ENCODE data around the gene PIGS. TPM values are rescaled to one million over a fixed set of nuclear protein-coding genes. Genes with fewer than 3 reads are reported as not detected.

Gene PIGS
- polyA plus RNA-seq, 1 donor from 2014 or later: 48.4 TPM

- Mint-ChIP-seq H3K9me3 (no peaks in the 10 kb centered on the region), H3K36me3 (no peaks in the 10 kb centered on the region), H3K27me3 (peaks cover 9% of the 10 kb centered on the region), H3K27ac (no peak overlapping the region), H3K4me1 (peaks cover 0 to 15% (median 14%) of the 10 kb centered on the region in 3 donors), H3K4me3 (no peak overlapping the region)
These were observed 67.9 kb downstream of the PIGS start for GRCh38 chr17:28503420-28503819.

Other genes starting within 250 kb of the PIGS start
- 36.8 TPM for gene IFT20, start 236.1 kb downstream of the PIGS start, polyA plus RNA-seq
- 11.1 TPM for gene TNFAIP1, start 235.8 kb downstream of the PIGS start, polyA plus RNA-seq
- gene POLDIP2, start 214.0 kb downstream of the PIGS start, polyA plus RNA-seq: 87.4 TPM
- gene SEBOX, start 206.3 kb downstream of the PIGS start, polyA plus RNA-seq: not detected
- gene VTN, start 201.2 kb downstream of the PIGS start, polyA plus RNA-seq: not detected
- gene SARM1, start 199.8 kb downstream of the PIGS start, polyA plus RNA-seq: 5.6 TPM
- gene SLC46A1, start 165.3 kb downstream of the PIGS start, polyA plus RNA-seq: 2.4 TPM
- gene SLC13A2, start 97.9 kb downstream of the PIGS start, polyA plus RNA-seq: not detected
- gene FOXN1, start 65.2 kb downstream of the PIGS start, polyA plus RNA-seq: not detected
- 69.5 TPM for gene UNC119, start 18.9 kb downstream of the PIGS start, polyA plus RNA-seq
- 28.0 TPM for gene ALDOC, start 5.4 kb upstream of the PIGS start, polyA plus RNA-seq
- gene SPAG5, start 27.5 kb upstream of the PIGS start, polyA plus RNA-seq: 2.2 TPM
- 0.11 TPM for gene RSKR, start 42.7 kb upstream of the PIGS start, polyA plus RNA-seq
- 41.4 TPM for gene BLTP2, start 73.6 kb upstream of the PIGS start, polyA plus RNA-seq
- 59.5 TPM for gene SDF2, start 90.4 kb upstream of the PIGS start, polyA plus RNA-seq
- gene SUPT6H, start 90.7 kb upstream of the PIGS start, polyA plus RNA-seq: 14.2 TPM
- 2.7 TPM for gene PROCA1, start 140.4 kb upstream of the PIGS start, polyA plus RNA-seq
- gene RAB34, start 146.3 kb upstream of the PIGS start, polyA plus RNA-seq: 6.7 TPM
- 6,180 TPM for gene RPL23A, start 148.5 kb upstream of the PIGS start, polyA plus RNA-seq
- gene TLCD1, start 154.7 kb upstream of the PIGS start, polyA plus RNA-seq: 0.49 TPM
- 18.6 TPM for gene NEK8, start 157.3 kb upstream of the PIGS start, polyA plus RNA-seq
- 13.8 TPM for gene TRAF4, start 172.5 kb upstream of the PIGS start, polyA plus RNA-seq

All from IgD-negative memory B cell (primary cell).